GM12878 (cell line): ENCODE results near the gene FADD.

Source experiments
- FOS ChIP-seq: IDR thresholded peaks from 3 replicates; pipeline ENCODE4 v1.6.1; 2011; ENCODE audit warnings: borderline replicate concordance; ENCODE audit not compliant: insufficient read length; ENCODE audit errors: extremely low read depth
- MAX ChIP-seq: IDR thresholded peaks from 2 replicates; pipeline ENCODE4 v1.6.1; 2012; ENCODE audit warnings: low read depth, low read length, improper control_type of control experiment
- POLR2A ChIP-seq: IDR thresholded peaks from 2 replicates; pipeline ENCODE4 v1.6.1; 2011; ENCODE audit warnings: low read depth, mild to moderate bottlenecking, low read length
- SUPT20H ChIP-seq: IDR thresholded peaks from 2 replicates; pipeline ENCODE4 v1.6.1; 2011; ENCODE audit warnings: low read depth, mild to moderate bottlenecking, low read length, moderate library complexity, borderline replicate concordance; ENCODE audit not compliant: control insufficient read depth
- YY1 ChIP-seq: IDR thresholded peaks from 2 replicates; pipeline ENCODE4 v1.6.1; 2011; ENCODE audit warnings: low read depth, mild to moderate bottlenecking, low read length

GRCh38 chr11:70247710-70248072 is 44.6 kb downstream of the FADD start:
- TF ChIP-seq SUPT20H (no peak), MAX (no peak), YY1 (no peak), POLR2A (no peak), FOS (no peak)
